Activated naive CD4-positive, alpha-beta T cell treated with anti-CD3 and anti-CD28 coated beads, Interleukin-2, amount 50 U/mL, for 72 hours (primary cell): Measurements from ENCODE around the gene MYL12A. TPM values are rescaled to one million over a fixed set of nuclear protein-coding genes. Genes with fewer than 3 reads are reported as not detected.

Experiments
- ATAC-seq, 2 donors: fragments of 150-1000 bp; cut with Tn5 transposase; 2 replicates each; pipeline ENCODE4 v1.10.0; 2021; ENCODE audit warnings: mild to moderate bottlenecking in 2 of 2, moderate library complexity in 2 of 2
- DNase-seq, 2 donors: peaks; one replicate each; pipeline ENCODE4 v3.0.0; 2021 to 2022; ENCODE audit warnings: low spot score in 2 of 2
- H3K27ac Mint-ChIP-seq, 2 donors: one replicate each; pipeline ENCODE4 v1.8.0; 2022; ENCODE audit warnings: mild to moderate bottlenecking in 2 of 2, mixed read lengths in 2 of 2
- H3K36me3 Mint-ChIP-seq, 2 donors: one replicate each; pipeline ENCODE4 v1.8.0; 2022; ENCODE audit warnings: mixed read lengths in 2 of 2
- H3K9me3 Mint-ChIP-seq, 2 donors: one replicate each; pipeline ENCODE4 v1.8.0; 2022; ENCODE audit warnings: mixed read lengths in 2 of 2
- total RNA-seq, 2 donors: library from RNA; stranded (reverse); gene quantifications; one replicate each; pipeline ENCODE4 v1.2.3, GENCODE V29; 2022

Gene MYL12A
- total RNA-seq, 2 donors from 2014 or later, result 485 to 498 TPM

DNA sequence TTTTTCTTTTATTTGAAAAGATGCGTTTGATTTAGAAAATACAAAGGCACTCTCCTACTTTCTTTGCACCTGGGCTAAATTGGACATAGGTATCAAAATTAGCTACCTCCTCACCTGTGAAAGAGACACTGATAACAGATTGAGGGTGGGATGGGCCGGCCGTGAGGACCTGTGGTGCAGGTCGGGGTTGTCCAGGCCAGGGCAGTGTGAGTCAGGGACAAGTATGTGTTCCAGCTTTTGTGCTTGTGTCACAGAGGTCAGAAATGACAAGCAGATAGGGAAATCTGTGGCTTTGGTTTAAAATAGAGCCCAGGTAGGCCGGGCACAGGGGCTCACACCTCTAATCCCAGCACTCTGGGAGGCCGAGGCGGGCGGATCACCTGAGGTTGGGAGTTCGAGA is 36.9 kb downstream of the MYL12A start:
- H3K36me3 Mint-ChIP-seq, result peaks cover 0 to 5% of the 10 kb centered on the region in 2 donors
- no peak overlapping the region for H3K27ac Mint-ChIP-seq
- no peak for ATAC-seq
- no peak for DNase-seq
- H3K9me3 Mint-ChIP-seq, result peaks cover 0 to 2% of the 10 kb centered on the region in 2 donors

DNA sequence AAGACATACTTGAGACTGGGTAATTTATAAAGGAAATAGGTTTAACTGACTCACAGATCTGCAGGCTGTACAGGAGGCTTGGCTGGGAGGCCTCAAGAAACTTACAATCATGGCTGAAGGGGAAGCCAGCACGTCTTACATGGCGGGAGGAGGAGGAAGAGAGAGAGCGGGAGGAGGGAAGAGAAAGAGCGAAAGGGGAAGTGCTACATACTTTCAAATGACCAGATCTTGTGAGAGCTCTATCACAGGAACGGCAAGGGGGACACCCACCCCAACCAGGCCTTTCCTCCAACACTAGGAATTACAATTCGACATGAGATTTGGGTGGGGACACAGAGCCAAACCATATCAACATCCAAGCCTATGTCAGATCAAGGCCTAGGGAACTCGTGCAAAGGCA is 38.6 kb downstream of the MYL12A start:
- peaks cover 6 to 8% of the 10 kb centered on the region in 2 donors for H3K9me3 Mint-ChIP-seq
- ATAC-seq (no peak), DNase-seq (no peak)
- H3K36me3 Mint-ChIP-seq, result peaks cover 7 to 11% of the 10 kb centered on the region in 2 donors
- no peak overlapping the region for H3K27ac Mint-ChIP-seq

DNA sequence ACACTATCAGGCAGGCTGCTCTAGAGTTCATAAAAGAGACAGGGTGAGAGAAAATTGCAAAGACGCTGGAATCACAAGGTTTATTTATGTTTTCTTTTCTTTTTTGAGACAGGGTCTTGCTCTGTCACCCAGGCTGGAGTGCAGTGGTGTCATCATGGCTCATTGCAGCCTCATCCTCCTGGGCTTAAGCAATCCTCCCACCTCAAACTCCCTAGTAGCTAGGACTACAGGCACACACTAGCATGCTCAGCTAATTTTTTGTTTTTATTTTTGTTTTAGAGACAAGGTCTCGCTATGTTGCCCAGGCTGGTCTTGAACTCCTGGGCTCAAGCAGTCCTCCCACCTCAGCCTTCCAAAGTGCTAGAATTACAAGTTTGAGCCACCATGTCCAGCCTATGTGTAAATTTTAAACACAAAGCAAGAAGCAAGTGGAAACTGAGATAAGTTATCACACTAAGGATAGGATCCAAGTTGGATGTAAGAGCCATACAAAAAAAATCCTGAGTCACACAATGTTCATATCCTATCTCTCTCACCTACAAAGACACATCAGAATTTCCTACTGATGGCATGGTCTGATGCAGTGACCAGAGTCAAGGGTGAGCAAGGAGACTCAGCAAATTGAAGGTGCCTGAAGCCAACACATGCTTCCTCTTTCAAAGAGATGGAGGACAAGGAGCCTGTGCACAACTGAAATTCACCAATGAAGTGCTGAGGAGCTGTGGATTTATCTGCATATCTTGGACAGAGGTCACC is 45.8 kb downstream of the MYL12A start:
- Mint-ChIP-seq H3K36me3 (peaks cover 11% of the 10 kb centered on the region in 2 donors), H3K9me3 (peaks cover 5 to 10% of the 10 kb centered on the region in 2 donors), H3K27ac (no peak overlapping the region)
- ATAC-seq, result no peak
- no peak for DNase-seq

DNA sequence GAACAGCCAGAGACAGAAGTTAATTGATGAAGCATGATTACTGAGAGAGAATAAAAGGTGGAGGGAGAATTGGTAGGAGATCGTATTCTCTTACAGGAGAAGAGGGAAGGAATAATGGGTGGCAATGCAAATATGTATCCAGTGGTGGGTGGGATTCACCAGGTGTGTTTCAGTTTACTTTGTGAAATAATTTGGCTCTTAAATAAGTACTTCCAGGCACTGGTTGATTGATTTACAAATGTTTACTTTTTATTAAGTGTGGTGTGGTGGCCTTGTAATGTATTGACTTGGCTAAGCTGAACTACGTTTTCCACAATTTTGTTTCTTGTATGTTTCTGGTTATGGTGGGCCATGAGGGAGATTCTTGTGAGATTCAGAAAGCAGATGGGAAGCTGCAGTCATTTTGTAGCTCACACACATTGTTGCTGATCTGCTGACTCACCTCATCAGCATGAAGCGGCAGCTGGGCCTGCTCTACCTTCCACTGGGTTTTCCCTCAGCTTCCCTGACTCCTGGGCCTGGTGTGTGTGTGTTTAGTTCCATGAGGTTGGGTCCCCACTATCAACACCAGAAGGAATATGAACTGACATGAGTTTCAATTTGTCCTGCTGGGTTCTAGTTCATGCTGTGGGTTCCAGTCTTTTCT is 47.0 kb downstream of the MYL12A start:
- Mint-ChIP-seq H3K9me3 (peaks cover 5 to 10% of the 10 kb centered on the region in 2 donors), H3K36me3 (peaks cover 10 to 11% of the 10 kb centered on the region in 2 donors), H3K27ac (no peak overlapping the region)
- ATAC-seq (no peak), DNase-seq (no peak)

DNA sequence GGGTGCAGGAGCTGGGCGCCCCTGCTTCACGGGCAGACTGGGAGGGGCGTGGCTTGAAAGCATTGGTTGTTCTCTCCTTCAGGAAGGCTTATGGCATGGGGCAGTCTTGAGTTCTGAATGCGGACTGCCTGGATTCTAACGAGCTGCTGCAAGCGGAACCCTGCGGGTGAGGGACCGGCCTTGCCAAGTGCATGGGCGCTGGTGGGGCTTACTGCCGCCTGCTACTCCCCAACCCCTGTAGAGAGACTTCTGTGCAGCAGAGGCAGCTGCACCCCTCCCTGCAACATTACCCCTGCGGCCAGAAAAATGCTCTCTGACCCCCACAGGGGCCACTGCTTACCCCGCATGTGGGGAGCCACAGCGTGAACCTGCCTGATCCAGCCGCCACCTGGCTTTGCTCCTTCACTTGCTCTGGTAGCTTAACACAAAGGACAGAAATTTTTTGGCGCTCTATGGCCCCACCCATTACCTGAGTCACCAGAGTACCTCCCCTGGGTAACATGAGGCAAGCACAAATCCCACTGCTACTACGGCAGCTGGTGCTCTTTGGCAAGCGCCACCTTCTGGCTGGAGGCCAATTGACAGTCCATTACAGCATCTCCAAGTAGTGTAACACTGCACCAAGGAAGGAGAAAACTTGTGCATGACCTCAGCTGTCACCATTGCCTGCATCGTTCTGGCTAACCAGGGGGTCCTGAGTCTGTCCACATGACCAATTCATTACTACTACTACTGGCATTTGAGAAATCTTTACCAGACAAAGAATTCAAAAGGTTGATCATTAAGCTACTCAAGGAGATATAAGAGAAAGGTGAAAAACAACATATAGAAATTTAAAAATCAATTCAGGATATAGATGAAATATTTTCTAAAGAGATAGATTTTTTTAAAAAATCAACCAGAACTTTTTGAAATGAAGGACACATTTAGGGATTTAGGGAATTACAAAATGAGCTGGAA is 49.7 kb downstream of the MYL12A start:
- ATAC-seq, result peak; percentile 98 to 99

DNA sequence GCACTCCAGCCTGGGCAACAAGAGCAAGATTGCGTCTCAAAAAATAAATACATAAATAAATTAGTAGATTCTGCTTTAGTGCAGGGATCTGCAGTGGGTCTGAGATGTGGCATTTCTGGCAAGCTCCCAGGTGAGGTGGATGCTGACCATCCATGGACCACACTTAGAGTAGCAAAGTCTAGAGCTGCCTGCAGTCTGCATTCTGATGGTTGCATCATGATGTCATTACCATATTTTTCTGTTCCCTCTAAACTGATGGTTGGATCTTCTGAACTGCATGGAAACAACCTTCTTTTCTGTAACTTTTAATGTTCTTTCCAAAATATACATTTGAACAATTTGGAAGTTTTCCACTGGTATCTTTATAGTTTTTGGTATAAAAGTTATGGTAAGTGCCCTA is 57.2 kb downstream of the MYL12A start:
- H3K9me3 Mint-ChIP-seq, result no peaks in the 10 kb centered on the region
- H3K27ac Mint-ChIP-seq, result peak overlapping the region; percentile 5 to 90
- ATAC-seq, result peak in 1 of 2 donors; percentile 7
- no peaks in the 10 kb centered on the region for H3K36me3 Mint-ChIP-seq
- DNase-seq, result no peak

More for the DNA sequence above, 49.7 kb downstream of the MYL12A start:
- Mint-ChIP-seq H3K36me3 (no peaks in the 10 kb centered on the region), H3K27ac (peak overlapping the region; percentile 43 to 93), H3K9me3 (no peaks in the 10 kb centered on the region)
- DNase-seq, result peak; percentile 89 to 92

DNA sequence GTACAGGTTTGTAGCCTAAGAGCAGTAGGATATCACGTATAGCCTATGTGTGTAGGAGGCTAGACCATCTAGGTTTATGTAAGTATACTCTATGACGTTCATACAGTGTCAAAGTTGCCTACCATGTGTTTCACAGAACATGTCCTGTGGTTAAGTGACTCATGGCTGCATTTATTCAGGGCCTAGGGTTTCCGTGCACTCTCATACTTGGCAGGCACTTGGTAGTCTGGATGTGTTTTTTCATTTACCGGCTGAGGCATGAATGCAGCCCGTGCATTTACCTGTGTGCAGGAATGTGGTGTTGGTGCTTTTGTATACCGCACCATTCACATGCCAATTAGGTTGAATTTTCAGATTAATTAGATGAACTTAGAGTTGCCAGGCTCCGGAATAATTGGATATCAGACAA is 57.8 kb downstream of the MYL12A start:
- H3K36me3 Mint-ChIP-seq, result no peaks in the 10 kb centered on the region
- peak; percentile 99 to 100 for ATAC-seq
- no peaks in the 10 kb centered on the region for H3K9me3 Mint-ChIP-seq
- DNase-seq, result peak; percentile 42 to 65
- peak overlapping the region; percentile 88 to 90 for H3K27ac Mint-ChIP-seq

Other genes starting within 250 kb of the MYL12A start
- gene LPIN2, start 234.7 kb upstream of the MYL12A start, total RNA-seq, result 100 to 1,000 TPM in 1 of 2 donors, 10 to 100 TPM in 1; 66.0 to 113 TPM
- gene MYOM1, start 27.8 kb upstream of the MYL12A start, total RNA-seq, result 1 to 10 TPM; 1.8 to 1.9 TPM
- 100 to 1,000 TPM; 294 to 358 TPM for gene MYL12B, start 14.3 kb downstream of the MYL12A start, total RNA-seq
- gene TGIF1, start 202.4 kb downstream of the MYL12A start, total RNA-seq, result 100 to 1,000 TPM in 1 of 2 donors, 10 to 100 TPM in 1; 36.1 to 101 TPM